HG02763 (cell line): Measurements from ENCODE around the gene CCNA1.

ENCODE experiments used
- ATAC-seq: cut with Tn5 transposase; IDR thresholded peaks from one replicate; pipeline ENCODE4 v1.9.1; 2021; ENCODE audit warnings: mild to moderate bottlenecking, moderate library complexity; ENCODE audit not compliant: unreplicated experiment

The CCNA1 gene

DNA sequence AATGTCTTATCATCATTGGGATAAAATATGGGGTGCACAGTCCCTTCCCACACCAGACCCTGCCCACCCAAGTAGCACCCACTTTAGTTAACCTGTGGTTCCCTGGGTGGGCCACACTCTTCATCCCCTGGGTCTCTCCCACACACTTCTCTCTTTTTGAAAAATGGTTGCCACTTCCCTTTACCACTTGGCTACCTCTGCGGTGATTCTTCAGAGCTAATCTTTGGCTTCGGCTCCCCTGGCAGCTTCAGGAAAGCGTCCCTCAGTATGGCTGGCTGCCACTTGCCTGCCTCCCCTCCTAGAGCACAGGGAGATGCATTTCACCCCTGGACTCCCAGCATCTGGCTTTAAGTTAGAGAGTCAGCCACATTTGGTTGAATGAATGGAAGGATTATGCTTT is 18.2 kb downstream of the CCNA1 start:
- ATAC-seq = no peak

DNA sequence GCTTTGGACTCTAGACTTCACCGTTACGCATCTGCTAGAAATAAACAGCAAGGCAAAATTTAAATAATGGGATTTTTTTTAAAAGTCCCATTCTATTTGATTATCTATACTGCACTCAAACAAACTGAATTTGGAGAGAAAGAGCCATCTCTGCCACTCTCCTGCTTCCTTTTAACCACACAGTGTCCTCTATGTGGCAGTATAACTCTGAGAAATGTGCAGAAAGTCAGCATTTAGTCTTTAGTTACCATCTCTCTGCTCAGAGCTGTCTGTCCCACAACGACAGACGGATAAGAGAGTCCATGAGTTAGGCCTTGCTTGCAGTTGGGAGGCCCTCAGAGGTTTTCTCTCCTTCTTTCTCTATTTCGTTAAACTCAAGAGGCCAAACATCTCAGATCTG is 21.2 kb downstream of the CCNA1 start:
- ATAC-seq = no peak

DNA sequence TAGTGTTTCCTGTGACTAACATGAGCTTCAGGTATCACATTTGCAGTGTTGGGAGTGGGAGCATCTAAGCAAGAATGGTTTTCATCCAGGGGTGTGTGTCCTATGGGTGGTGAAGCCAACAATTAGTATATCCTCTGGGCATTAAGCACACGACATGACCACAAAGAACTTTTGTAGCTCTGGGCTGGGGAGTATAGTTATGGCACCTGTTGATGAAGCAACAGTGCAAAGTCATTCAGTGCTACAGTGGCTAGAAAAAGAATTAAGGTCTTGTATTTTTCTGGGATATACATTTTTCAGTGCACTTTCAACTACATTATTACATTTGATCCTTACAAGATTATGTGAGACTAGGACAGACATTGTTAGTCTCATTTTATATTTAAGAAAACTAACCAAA is 21.8 kb downstream of the CCNA1 start:
- no peak for ATAC-seq

DNA sequence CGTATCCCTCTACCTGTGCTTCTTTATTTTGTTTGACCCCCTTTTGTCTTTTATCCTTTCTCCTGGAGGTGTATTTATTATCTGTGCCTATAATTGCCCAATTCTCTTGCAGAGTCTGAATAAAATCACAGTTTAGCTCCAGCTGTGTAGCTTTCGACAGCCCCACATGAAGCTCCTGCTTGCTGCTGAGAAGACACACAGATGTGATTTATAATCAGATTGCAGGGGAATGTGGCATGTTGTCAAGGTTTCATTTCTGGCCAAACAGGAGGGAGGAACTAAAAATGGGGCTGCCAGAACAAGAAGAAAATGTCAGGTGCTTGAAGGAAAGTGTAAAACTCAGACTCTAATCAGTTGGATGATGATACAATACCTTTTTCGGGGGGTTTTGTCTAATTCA is 22.7 kb downstream of the CCNA1 start:
- no peak for ATAC-seq

DNA sequence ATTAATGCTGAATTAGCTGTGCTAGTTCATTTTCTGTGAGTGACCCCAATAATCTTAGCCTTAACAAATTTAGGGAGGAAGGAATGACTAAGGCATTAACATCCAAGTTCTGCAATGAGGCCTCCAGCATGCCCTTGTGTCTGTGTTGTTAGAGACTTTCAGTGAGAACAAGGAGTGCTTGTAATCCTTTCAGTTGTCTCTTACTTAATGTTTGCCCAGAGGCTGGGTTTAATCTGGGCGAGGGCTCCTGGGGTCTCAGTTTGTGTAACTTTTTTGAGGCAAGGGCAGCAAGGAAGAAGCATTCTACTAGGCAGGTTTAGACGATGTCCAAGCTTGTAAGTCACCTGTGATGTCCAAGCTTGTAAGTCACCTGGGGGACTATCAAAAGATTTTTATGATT is 24.3 kb downstream of the CCNA1 start:
- no peak for ATAC-seq

DNA sequence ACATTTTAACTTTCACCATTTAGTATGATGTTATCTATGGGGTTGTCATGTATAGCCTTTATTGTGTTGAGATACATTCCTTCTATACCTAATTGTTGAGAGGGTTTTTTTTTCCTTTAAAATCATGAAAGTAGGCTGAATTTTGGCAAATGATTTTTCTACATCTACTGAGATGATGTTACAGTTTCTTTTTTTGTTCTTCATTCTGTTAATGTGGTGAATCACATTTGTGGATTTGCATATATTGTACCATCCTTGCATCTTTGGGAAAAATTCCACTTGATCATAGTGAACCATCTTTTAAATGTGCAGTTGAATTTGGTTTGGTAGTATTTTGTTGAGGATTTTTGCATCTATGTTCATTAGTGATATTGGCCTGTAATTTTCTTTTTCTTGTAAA is 29.2 kb downstream of the CCNA1 start:
- no peak for ATAC-seq

DNA sequence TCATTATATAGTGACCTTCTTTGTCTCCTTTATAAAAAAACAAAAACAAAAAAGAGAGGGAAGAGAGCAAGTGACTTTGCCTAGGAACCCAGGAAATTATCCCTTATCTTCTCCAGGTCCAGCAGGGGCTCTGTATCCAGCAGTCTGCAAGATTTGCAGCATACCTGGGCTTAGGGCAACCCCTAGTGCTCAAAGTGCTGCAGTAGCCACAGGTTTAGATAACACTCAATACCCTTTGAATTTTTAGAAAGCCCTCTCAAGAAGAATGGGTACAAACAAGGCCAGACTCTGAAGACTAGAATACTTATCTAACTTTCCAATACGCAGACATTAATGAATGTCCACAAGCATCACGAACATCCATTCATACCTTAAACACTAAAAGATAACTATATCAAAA is 43.2 kb downstream of the CCNA1 start:
- ATAC-seq = no peak

DNA sequence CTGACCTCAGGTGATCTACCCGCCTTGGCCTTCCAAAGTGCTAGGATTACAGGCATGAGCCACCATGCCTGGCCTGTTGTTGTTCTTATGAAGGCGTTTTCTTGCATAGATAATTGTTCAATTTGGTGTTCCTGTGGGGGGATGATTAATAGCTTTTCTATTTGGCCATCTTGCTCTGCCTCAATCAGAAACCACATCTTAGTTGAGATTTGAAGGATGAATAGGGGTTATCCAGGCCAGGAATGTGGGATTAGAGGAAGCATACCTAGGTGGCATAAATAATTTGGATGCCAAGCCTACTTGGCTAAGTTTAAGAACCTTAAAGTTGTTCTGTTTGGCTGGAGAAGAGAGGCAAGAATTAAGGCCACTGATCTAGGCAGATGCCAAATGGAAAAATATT is 44.4 kb downstream of the CCNA1 start:
- ATAC-seq = no peak

DNA sequence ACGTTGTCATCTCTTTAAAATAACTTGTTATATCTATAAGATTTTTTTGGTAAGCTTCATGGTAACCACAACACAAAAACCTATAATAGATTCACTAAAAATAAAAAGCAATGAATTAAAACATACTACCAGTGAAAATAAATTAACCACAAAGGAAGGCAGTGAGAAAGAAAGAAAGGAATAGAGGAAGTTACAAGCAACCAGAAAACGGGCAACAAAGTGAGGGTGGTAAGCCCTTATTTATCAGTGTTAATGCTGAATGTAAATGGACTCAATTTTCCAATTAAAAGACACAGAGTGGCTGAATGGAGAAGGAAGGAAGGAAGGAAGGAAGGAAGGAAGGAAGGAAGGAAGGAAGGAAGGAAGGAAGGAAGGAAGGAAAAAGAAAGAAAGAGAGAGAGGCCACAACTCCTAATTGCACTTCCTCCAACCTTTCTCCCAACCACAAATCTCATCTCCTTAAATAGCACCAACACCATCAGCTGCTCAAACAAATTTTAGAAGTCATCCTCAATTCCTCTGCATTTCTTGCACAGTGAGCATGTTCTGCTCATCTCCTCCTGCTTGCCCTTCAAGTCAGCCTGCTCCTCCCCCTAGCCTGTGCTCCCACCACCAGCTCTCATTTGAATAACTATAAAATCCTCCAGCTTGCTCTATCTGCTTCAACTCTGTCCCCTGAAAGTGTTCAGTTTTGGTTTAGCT is 48.6 kb downstream of the CCNA1 start:
- ATAC-seq = no peak

DNA sequence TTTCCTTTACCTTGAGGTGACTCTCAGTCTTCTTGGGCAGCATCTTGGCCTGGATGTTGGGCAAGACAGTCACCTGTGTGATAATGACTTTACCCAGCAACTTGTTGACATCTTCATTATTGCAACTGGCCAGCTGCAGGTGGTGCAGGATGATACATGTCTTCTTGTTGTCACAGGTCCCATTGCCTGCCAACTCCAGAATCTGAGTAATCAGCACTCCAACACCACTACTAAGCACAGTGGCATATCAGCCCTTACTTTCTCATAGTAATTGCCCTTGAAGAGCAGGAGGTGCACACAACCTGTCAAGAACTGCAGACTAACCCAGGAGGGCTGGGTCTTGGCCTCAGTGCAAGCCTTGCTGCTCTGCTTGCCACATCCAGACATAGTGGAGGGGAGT is 57.8 kb downstream of the CCNA1 start:
- ATAC-seq = no peak
